PC-9 (cell line): Measurements from ENCODE around the gene CIAO2B. TPM values are rescaled to one million over a fixed set of nuclear protein-coding genes. Genes with fewer than 3 reads are reported as not detected.

Experiments
- BruUV-seq: library from RNA; stranded (reverse); fragments of 400-500 nt; replicated peaks from 2 replicates; lab custom pipeline; 2021; lab: Mats Ljungman, UMichigan
- CTCF ChIA-PET: fragments of 300-600 bp; sonication (Branson Sonifier 250); formaldehyde crosslinking; loops from one replicate; lab custom pipeline; 2022; ENCODE audit warnings: antibody characterized with exemption; lab: Charles Lee
- POLR2A ChIA-PET: fragments of 300-600 bp; sonication (Branson Sonifier 250); formaldehyde crosslinking; loops from one replicate; lab custom pipeline; 2022; ENCODE audit warnings: antibody characterized with exemption; ENCODE audit not compliant: unreplicated experiment; lab: Charles Lee
- DNase-seq, 2 experiments: peaks; one replicate each; pipeline versions ENCODE4 v3.0.0 to v3.0.0-alpha.2; 2015 to 2022; ENCODE audit warnings: mixed read lengths in 1 of 2
- H2AFZ ChIP-seq: fragments of 200-600 bp; sonication (generic); 2 replicates; pipeline ENCODE4 v1.8.1; 2017; ENCODE audit warnings: antibody characterized with exemption
- H3F3A ChIP-seq: fragments of 200-600 bp; sonication (generic); 2 replicates; pipeline ENCODE4 v1.8.1; 2017; ENCODE audit warnings: antibody characterized with exemption, mild to moderate bottlenecking, low read depth; ENCODE audit not compliant: insufficient read depth
- H3K27ac ChIP-seq: fragments of 200-600 bp; sonication (generic); 2 replicates; pipeline ENCODE4 v1.6.1; 2016; ENCODE audit warnings: mixed run types
- H3K27me3 ChIP-seq: fragments of 200-600 bp; sonication (generic); 2 replicates; pipeline ENCODE4 v1.6.1; 2016; ENCODE audit warnings: low read depth, mixed run types; ENCODE audit not compliant: insufficient read depth
- H3K36me3 ChIP-seq: fragments of 200-600 bp; sonication (generic); 2 replicates; pipeline ENCODE4 v1.6.1; 2016; ENCODE audit warnings: low read depth, mixed run types
- H3K4me1 ChIP-seq: fragments of 200-600 bp; sonication (generic); replicated peaks from 2 replicates; pipeline ENCODE4 v1.6.1; 2016; ENCODE audit warnings: mixed run types; ENCODE audit not compliant: insufficient read depth
- H3K4me2 ChIP-seq: fragments of 200-600 bp; sonication (generic); 2 replicates; pipeline ENCODE4 v1.6.1; 2017; ENCODE audit warnings: mixed run types
- H3K4me3 ChIP-seq: fragments of 200-600 bp; sonication (generic); 2 replicates; pipeline ENCODE4 v1.6.1; 2016; ENCODE audit warnings: mixed run types
- H3K79me2 ChIP-seq: fragments of 200-600 bp; sonication (generic); 2 replicates; pipeline ENCODE4 v1.6.1; 2017; ENCODE audit warnings: low read depth, mixed run types
- H3K9me2 ChIP-seq: fragments of 200-600 bp; sonication (generic); 2 replicates; pipeline ENCODE4 v1.8.1; 2017; ENCODE audit warnings: mild to moderate bottlenecking; ENCODE audit not compliant: insufficient read depth
- H3K9me3 ChIP-seq: fragments of 200-600 bp; sonication (generic); 2 replicates; pipeline ENCODE4 v1.8.1; 2016; ENCODE audit warnings: low read depth; ENCODE audit not compliant: insufficient read depth
- H4K20me1 ChIP-seq: fragments of 200-600 bp; sonication (generic); 2 replicates; pipeline ENCODE4 v1.8.1; 2017; ENCODE audit not compliant: insufficient read depth
- CTCF ChIP-seq: fragments of 200-600 bp; sonication (generic); conservative IDR thresholded peaks from 2 replicates; pipeline ENCODE4 v1.6.1; 2017; ENCODE audit warnings: mixed run types, antibody characterized with exemption, mild to moderate bottlenecking, moderate library complexity
- EZH2 ChIP-seq: fragments of 200-600 bp; sonication (generic); IDR thresholded peaks from 2 replicates; pipeline ENCODE4 v1.8.0; 2017; ENCODE audit warnings: antibody characterized with exemption, low read depth
- intact Hi-C: fragments of 100-400 bp; cut with micrococcal nuclease; formaldehyde crosslinking; loops from one replicate; pipeline ENCODE4 v1.10.0; 2022; ENCODE audit not compliant: unreplicated experiment
- total RNA-seq: library from RNA; stranded (reverse); gene quantifications from 2 replicates; pipeline ENCODE4 v1.2.3, GENCODE V29; 2021

Gene CIAO2B
- total RNA-seq, 1 experiment from 2014 or later, result 87.1 TPM

GRCh38 chr16:66970775-66971720, 36.8 kb upstream of the CIAO2B start:
- TF ChIP-seq EZH2 (no peak), CTCF (no peak)
- H3K4me3 ChIP-seq, result no peak overlapping the region
- no peaks in the 10 kb centered on the region for H3K79me2 ChIP-seq
- ChIA-PET CTCF (no interaction called here), POLR2A (interaction anchor here (0.5 kb wide), 2 partner anchors 242 to 460 kb away, joined by 3 to 10 read pairs; partner anchors contain the start of gene HSD11B2)
- no peak overlapping the region for H2AFZ ChIP-seq
- no peaks in the 10 kb centered on the region for H3K9me3 ChIP-seq
- no TSS peak for BruUV-seq
- intact Hi-C loops, result no loop called here
- no peak overlapping the region for H3K27ac ChIP-seq
- no peaks in the 10 kb centered on the region for H3K36me3 ChIP-seq
- DNase-seq, result peak; percentile 63 to 67
- no peaks in the 10 kb centered on the region for H3K27me3 ChIP-seq
- no peaks in the 10 kb centered on the region for H3K9me2 ChIP-seq
- H3K4me1 ChIP-seq, result peaks cover 17% of the 10 kb centered on the region
- H3F3A ChIP-seq, result 0 out of 2 replicates have a peak, but pooled peaks cover 3% of the 10 kb centered on the region
- H4K20me1 ChIP-seq, result no peaks in the 10 kb centered on the region
- H3K4me2 ChIP-seq, result peak overlapping the region; percentile 9

GRCh38 chr16:66968847-66969246, 34.6 kb upstream of the CIAO2B start:
- no peak overlapping the region for H2AFZ ChIP-seq
- H3K36me3 ChIP-seq, result no peaks in the 10 kb centered on the region
- no peaks in the 10 kb centered on the region for H4K20me1 ChIP-seq
- POLR2A ChIA-PET, result interaction anchor here (0.6 kb wide), 1 partner anchor 421 kb away, joined by 3 read pairs; no protein-coding TSS in a partner anchor
- peaks cover 17% of the 10 kb centered on the region for H3K4me1 ChIP-seq
- no peak for TF ChIP-seq EZH2
- no peak for TF ChIP-seq CTCF
- no peaks in the 10 kb centered on the region for H3K27me3 ChIP-seq
- H3K4me3 ChIP-seq, result no peak overlapping the region
- CTCF ChIA-PET, result no interaction called here
- H3K27ac ChIP-seq, result no peak overlapping the region
- no peaks in the 10 kb centered on the region for H3K9me3 ChIP-seq
- H3F3A ChIP-seq, result 0 out of 2 replicates have a peak, but pooled peaks cover 3% of the 10 kb centered on the region
- no peaks in the 10 kb centered on the region for H3K9me2 ChIP-seq
- no peaks in the 10 kb centered on the region for H3K79me2 ChIP-seq
- H3K4me2 ChIP-seq, result no peak overlapping the region
- DNase-seq, result no peak
- no TSS peak for BruUV-seq
- intact Hi-C loops, result no loop called here

- Histone ChIP-seq H3K79me2 (no peaks in the 10 kb centered on the region), H3K9me3 (no peaks in the 10 kb centered on the region), H2AFZ (no peak overlapping the region), H3K27ac (no peak overlapping the region), H3F3A (0 out of 2 replicates have a peak, but pooled peaks cover 3% of the 10 kb centered on the region), H3K4me2 (no peak overlapping the region), H3K27me3 (no peaks in the 10 kb centered on the region), H3K4me3 (no peak overlapping the region), H3K9me2 (no peaks in the 10 kb centered on the region), H3K36me3 (no peaks in the 10 kb centered on the region), H4K20me1 (no peaks in the 10 kb centered on the region), H3K4me1 (no peaks in the 10 kb centered on the region)
- DNase-seq, result no peak
- ChIA-PET CTCF (no interaction called here), POLR2A (no interaction called here)
- BruUV-seq, result no TSS peak
- TF ChIP-seq EZH2 (no peak), CTCF (no peak)
- intact Hi-C loops, result no loop called here
These were observed 29.8 kb upstream of the CIAO2B start for GRCh38 chr16:66964049-66964448.
